MG63 (cell line): Measurements from ENCODE around the gene CMTM8. TPM values are rescaled to one million over a fixed set of nuclear protein-coding genes. Genes with fewer than 3 reads are reported as not detected.
"Not testable (repeated sequence)": the region's sequence is repeated elsewhere in the genome, so short reads cannot be mapped to it uniquely, and the experiment has no call there.

ENCODE experiments used
- DNase-seq: peaks from one replicate; pipeline ENCODE4 v3.0.0-alpha.2; 2020
- H3K27me3 ChIP-seq: fragments of 250-450 bp; sonication (Bioruptor Pico); 2 replicates; pipeline ENCODE4 v1.5.1; 2020; ENCODE audit warnings: mild to moderate bottlenecking, moderate library complexity
- H3K36me3 ChIP-seq: fragments of 250-450 bp; sonication (Bioruptor Pico); 2 replicates; pipeline ENCODE4 v1.5.1; 2020; ENCODE audit warnings: mild to moderate bottlenecking, moderate library complexity
- H3K4me3 ChIP-seq: fragments of 250-450 bp; sonication (Bioruptor Pico); 2 replicates; pipeline ENCODE4 v1.5.1; 2020; ENCODE audit warnings: mild to moderate bottlenecking, moderate library complexity
- H3K9me3 ChIP-seq: fragments of 250-450 bp; sonication (Bioruptor Pico); 2 replicates; pipeline ENCODE4 v1.5.1; 2020; ENCODE audit warnings: mild to moderate bottlenecking, moderate library complexity
- total RNA-seq: library from RNA; depleted of rRNA; stranded (reverse); fragments of >200 nt; shearing (Covaris generic); gene quantifications from 2 replicates; pipeline ENCODE4 v1.2.3, GENCODE V29; 2014; ENCODE audit warnings: low replicate concordance

Gene CMTM8
- total RNA-seq, 1 experiment from 2014 or later, result not detected

DNA sequence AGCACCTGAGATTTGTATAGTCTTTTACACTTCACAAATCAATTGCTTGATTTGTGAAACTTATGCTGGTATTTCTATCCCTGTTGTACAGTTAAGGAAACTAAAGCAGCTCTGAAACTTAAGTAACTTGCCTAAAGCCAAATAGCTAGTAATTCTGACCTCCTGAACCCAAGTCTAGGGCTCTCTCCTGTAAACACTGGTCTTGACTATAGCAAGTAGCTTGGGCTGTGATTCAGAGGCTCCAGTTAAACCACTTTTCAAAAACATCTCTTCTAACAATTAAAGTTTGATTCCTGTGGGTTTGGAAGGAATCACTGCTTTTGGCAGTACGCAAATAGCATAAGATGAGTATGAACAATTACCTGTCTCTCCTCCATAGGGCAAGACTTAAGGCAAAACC is 18.5 kb upstream of the CMTM8 start:
- no peaks in the 10 kb centered on the region for H3K27me3 ChIP-seq
- no peaks in the 10 kb centered on the region for H3K9me3 ChIP-seq
- no peaks in the 10 kb centered on the region for H3K36me3 ChIP-seq
- no peak overlapping the region for H3K4me3 ChIP-seq
- DNase-seq, result no peak

DNA sequence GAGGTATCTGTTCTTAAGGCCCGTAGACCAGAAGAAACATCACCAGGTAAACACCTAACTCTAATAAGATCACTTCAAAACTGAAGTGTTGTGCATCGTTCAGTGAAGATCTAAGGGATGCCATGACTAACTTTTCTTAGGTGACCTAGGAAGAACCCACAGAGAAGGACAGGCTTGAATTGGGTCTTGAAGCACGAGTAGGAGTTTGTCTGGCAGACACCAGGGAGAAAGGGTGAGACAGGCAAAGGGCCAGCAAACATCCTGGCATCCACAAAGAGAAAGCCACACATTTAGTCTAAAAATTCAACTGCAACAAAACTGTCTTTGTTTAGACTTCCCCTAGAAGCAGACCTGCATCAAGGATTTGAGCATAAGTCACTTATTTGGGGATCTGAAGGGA is 15.5 kb upstream of the CMTM8 start:
- Histone ChIP-seq H3K36me3 (no peaks in the 10 kb centered on the region), H3K4me3 (no peak overlapping the region), H3K27me3 (no peaks in the 10 kb centered on the region), H3K9me3 (no peaks in the 10 kb centered on the region)
- no peak for DNase-seq

DNA sequence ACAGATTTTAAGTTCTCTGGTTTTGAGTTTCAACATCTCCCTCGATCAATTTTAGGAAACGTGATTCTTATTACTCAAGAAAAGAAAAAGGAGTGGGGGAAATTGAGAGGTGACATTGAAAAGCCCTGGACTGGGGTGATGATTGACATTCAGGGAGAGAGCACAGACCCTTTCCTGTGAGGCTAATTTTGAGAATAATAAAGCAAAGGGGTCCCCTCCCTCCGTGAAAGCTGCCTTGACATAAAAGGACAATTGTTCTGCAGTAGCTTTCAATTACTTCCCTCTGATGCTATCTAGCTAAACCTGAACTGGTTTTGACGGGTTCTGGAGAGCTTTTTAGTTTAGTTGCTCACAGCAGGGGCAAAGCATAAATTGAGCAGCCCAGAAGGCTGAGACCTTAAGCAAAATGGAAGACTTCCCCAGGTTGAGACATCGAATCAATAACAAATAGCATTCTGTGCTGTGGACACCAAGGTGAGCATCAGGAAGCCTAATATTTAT is 14.4 kb upstream of the CMTM8 start:
- Histone ChIP-seq H3K9me3 (no peaks in the 10 kb centered on the region), H3K36me3 (no peaks in the 10 kb centered on the region), H3K27me3 (no peaks in the 10 kb centered on the region), H3K4me3 (no peak overlapping the region)
- DNase-seq, result no peak

DNA sequence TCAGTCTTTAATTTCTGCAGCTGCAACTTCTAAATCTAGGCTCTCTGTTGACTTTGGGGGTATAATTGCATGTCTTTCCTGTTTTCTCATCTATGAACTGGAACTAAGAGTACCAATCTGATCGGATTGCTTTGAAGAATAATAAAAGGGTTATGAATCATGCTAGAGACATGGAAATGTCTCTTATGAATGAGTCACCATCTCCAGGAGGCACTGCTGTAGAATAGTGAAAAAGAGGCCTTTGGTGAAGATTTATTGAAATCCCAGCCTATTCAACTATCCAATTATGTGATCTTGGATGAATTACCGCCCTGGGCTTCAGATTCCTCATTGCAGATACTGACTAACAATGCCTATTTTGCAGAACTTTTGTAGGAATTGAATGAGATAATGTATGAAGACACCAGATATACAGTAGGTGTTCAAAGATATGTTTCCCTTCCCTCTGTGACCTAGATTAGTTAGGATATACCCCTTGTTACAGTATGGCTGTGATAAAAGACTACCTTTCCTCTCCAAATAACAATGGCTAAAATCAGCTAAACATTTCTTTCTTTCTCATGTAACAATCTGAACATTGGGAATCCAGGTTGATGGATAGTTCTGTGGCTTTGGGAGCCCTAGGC is 11.5 kb upstream of the CMTM8 start:
- H3K4me3 ChIP-seq, result no peak overlapping the region
- H3K9me3 ChIP-seq, result no peaks in the 10 kb centered on the region
- no peaks in the 10 kb centered on the region for H3K36me3 ChIP-seq
- H3K27me3 ChIP-seq, result no peaks in the 10 kb centered on the region
- DNase-seq, result no peak

DNA sequence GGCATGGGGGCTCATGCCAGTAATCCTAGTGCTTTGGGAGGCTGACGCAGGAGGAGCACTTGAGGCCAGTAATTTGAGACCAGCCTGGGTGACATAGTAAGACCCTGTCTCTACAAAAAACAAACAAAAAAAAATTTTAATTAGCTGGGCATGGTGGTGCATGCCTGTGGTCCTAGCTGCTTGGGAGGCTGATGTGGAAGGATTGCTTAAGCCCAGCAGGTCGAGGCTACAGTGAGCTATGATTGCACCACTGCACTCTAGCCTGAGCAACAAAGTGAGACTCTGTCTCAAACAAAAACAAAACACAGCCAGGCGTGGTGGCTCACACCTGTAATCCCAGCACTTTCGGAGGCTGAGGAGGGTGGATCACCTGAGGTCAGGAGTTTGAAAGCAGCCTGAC is 9.7 kb upstream of the CMTM8 start:
- not testable (repeated sequence) for DNase-seq, H3K36me3 ChIP-seq, H3K9me3 ChIP-seq, H3K27me3 ChIP-seq, H3K4me3 ChIP-seq

DNA sequence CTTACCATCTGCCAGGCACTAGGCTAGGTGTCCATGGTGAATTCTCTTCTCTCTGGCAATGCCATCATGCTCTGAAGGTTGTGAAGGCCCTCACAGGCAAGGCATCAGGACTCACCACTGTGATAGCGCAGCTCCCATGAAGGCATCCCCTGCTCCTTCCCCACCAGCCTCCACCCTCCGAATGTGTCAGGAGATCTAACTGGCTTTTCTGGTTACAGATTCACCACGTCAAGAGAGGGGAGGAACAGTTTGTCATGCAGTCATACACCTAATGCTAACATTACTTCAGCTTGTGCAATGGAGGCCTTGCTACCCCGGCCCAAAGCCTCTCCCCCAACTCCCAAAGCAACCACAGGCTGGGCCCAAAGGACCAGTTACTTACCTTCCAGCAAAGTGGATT is 8.9 kb upstream of the CMTM8 start:
- no peak overlapping the region for H3K4me3 ChIP-seq
- H3K9me3 ChIP-seq, result no peaks in the 10 kb centered on the region
- no peaks in the 10 kb centered on the region for H3K36me3 ChIP-seq
- DNase-seq, result no peak
- no peaks in the 10 kb centered on the region for H3K27me3 ChIP-seq

DNA sequence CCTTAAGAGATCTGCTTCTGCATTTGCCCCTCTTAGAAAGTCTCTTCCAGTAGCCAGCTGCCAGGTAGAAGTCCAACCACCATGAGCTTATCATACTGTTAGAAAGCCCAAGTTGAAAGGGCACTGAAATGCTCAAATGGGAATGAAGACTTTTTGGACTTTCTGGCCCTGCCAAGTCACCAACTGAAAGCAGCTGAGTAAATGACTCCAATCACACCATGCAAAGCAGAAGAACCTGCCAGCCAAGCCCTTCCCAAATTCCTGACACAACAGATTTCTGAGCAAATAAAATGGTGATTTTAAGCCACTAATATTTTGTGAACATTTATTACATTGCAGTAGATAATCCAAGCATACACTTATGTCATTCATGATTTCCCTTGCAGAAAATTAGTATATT is 2.1 kb upstream of the CMTM8 start:
- DNase-seq, result no peak
- H3K9me3 ChIP-seq, result no peaks in the 10 kb centered on the region
- H3K36me3 ChIP-seq, result no peaks in the 10 kb centered on the region
- H3K27me3 ChIP-seq, result no peaks in the 10 kb centered on the region
- no peak overlapping the region for H3K4me3 ChIP-seq

DNA sequence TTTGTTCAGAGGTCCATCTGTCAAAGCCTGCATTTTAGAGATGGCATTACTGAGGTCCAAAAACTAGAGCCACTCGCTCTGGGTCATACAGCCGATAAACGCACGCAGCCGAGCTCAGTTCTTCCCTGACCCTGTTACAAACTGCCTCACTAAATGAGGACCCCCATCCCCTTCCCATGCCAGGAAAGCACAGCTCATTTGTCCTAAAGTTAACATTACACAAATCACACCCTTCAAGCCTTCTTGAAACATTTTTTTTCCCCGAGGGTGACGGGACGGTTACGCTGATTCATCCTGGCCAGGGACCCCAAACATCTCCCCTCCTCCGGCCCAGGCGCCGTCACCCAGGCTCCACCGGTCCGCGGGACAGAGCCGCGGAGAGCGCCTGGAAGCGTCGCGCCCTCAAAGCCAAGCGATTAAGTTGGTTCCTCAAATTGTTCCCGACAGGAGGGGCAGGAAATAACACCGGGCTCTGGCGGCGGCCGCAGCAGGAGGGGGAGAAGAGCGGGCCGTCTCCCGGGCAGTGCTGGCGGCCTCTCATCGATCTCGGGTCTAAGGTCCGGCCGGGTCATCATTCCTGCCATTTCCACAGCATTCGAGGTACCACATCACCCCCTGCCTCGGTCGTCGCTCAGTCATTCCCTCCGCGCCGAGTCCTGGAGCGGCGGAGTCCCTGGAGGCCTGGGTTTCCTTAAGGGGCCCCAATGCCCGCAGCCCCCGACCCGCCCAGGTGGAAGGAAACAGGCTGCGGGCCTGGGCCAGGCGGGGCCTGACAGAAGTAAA is 619 bp upstream of the CMTM8 start:
- Histone ChIP-seq H3K9me3 (no peaks in the 10 kb centered on the region), H3K4me3 (peak overlapping the region; percentile 53)
- no peak for DNase-seq

DNA sequence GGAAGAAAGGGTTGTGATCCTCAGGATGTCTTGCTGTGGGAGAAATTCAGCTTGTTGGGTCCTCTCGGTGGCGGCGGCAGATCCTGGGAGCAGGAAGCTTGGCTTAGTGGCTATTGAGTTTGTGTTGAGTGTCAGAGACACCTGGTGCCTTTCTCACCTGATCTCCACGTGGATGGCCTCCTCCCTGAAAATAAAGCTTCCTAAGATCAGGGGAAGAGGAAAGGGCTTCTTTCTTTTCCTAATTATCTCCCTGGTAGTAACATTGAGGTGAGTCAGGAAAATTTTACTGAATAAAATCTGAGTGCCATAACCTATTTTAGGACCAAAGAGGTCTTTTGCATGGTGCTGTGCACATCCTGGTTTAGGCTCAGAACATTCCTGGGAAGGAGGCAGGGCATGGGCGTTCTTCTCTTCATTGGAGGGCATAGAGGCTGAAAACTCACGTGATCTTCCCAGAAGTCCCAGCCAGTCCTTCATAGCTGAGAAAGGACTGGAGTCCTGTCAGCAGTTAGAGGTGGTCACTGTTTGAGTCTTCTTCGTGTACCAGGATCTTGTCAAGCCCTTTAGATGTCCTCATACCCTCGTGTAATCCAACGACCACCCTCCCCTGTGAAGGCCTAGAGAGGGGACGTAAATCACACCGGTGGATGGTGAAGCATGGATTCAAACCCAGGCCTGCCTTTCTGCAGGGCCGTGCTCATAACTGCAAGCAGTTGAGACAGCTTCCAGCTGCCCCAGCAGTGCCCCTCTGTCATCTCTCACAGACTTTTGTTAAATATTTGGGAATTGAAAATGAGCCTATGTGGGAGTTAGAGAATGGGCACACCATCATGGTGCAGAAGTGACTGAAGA is 1.1 kb downstream of the CMTM8 start:
- H3K27me3 ChIP-seq, result no peaks in the 10 kb centered on the region
- no peaks in the 10 kb centered on the region for H3K36me3 ChIP-seq
- H3K9me3 ChIP-seq, result no peaks in the 10 kb centered on the region
- H3K4me3 ChIP-seq, result peak overlapping the region; percentile 53
- DNase-seq, result no peak

More for the DNA sequence above, 619 bp upstream of the CMTM8 start:
- no peaks in the 10 kb centered on the region for H3K27me3 ChIP-seq
- no peaks in the 10 kb centered on the region for H3K36me3 ChIP-seq

DNA sequence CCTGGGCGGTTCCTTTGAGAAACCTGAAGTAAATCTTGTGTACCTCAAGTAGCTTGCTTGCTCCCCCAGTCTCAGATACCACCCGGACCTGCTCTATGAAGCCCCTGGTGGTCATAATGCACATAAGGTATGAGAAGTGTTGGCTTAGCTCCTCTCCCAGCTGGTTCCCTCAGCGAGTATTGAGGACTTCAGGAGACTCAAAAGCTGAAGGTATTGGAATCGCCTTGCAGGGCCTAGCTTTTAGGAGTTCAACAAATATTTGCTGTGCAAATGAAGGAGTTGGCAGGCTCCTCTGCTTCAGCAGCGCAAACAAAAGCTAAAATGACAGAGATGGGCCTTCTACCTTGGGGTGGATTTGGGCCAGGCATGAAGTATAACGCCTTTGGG is 1.7 kb downstream of the CMTM8 start:
- Histone ChIP-seq H3K36me3 (no peaks in the 10 kb centered on the region), H3K27me3 (no peaks in the 10 kb centered on the region), H3K9me3 (no peaks in the 10 kb centered on the region), H3K4me3 (no peak overlapping the region)
- DNase-seq, result no peak

DNA sequence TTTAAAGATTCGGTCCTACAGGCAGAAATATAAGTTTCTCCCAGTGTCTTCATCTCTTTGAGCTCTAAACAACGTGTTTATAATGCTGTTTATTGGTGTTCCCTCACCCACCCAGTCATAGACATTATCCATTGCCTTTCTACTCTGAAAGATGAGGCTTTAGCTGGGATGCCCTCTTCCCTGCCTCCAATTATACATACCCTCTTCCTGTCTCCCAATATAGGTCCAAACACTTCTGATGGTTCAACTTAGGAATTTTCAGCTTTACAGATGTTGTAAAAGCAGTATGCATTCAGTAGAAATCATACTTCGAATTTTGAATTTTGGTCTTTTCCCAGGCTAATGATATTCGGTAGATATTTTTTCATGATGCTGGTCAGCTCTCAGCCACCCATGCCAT is 2.6 kb downstream of the CMTM8 start:
- Histone ChIP-seq H3K9me3 (no peaks in the 10 kb centered on the region), H3K4me3 (no peak overlapping the region), H3K27me3 (no peaks in the 10 kb centered on the region), H3K36me3 (no peaks in the 10 kb centered on the region)
- no peak for DNase-seq

DNA sequence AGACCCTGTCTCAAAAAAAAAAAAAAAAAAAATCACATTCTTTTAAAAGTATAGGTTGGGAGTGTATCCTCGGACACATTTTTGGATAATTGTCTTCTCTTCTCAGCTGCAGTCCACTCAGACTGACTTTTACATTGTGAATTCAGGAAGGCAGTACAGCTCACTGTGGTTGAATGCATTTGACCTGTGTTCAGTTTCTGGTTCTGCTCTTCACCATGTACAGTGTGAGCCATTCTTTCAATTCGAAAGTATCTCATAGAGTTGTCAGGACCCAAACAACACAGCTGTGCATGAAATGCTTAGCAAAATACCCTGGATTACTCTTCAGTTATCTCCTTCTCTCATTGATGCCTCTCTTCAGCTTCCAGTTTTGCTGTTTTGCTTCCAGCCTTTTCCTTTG is 5.0 kb downstream of the CMTM8 start:
- Histone ChIP-seq H3K27me3 (no peaks in the 10 kb centered on the region), H3K36me3 (no peaks in the 10 kb centered on the region), H3K9me3 (no peaks in the 10 kb centered on the region), H3K4me3 (no peak overlapping the region)
- DNase-seq, result no peak

DNA sequence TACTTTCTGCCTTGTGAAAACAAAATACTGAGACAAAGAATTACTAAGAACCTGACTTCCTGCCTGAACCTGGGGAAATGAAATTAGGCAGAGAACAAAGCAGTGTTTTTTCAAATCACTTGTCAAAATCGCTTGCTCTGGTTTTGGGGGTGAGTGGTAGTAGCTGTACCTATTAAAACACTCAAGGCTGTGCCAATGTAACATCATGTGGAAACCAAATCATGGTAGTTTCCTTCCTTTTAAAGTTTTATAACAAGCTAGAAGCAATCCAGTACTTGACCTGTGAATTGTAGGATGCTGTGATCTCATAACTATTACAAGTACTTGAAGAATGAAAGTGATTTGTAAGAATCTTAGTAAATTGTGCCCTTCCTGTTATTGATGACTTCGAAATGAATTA is 6.7 kb downstream of the CMTM8 start:
- no peak for DNase-seq
- Histone ChIP-seq H3K27me3 (no peaks in the 10 kb centered on the region), H3K4me3 (no peak overlapping the region), H3K36me3 (no peaks in the 10 kb centered on the region), H3K9me3 (no peaks in the 10 kb centered on the region)

DNA sequence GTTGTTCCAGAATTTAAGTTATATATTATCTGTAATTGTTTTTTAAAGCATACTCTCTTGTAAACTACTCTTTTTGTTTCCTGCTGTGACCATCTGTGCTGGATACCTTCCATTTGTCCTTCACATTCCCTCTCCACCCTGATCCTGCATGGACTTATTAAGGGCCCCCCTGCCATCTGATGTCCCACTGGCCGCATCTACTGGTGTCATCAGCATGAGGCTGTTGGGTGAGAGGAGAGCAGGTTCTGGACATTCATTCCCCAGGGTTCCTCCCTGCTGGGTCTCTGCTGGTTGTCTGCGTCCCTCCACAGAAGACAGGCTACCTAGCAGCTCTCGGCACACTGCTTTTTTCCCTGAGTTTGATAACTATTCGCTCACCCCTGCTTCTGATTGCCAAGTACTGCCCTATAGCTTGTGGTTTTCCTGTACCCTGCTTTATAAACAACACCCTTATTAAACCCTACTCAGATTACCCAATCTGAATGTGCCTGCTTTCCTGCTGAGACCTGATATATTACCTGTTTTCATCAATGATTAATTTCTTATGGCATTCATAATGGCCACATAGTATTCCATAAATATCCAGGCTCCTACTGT is 7.7 kb downstream of the CMTM8 start:
- no peak overlapping the region for H3K4me3 ChIP-seq
- no peaks in the 10 kb centered on the region for H3K27me3 ChIP-seq
- no peaks in the 10 kb centered on the region for H3K36me3 ChIP-seq
- DNase-seq, result no peak
- H3K9me3 ChIP-seq, result no peaks in the 10 kb centered on the region

DNA sequence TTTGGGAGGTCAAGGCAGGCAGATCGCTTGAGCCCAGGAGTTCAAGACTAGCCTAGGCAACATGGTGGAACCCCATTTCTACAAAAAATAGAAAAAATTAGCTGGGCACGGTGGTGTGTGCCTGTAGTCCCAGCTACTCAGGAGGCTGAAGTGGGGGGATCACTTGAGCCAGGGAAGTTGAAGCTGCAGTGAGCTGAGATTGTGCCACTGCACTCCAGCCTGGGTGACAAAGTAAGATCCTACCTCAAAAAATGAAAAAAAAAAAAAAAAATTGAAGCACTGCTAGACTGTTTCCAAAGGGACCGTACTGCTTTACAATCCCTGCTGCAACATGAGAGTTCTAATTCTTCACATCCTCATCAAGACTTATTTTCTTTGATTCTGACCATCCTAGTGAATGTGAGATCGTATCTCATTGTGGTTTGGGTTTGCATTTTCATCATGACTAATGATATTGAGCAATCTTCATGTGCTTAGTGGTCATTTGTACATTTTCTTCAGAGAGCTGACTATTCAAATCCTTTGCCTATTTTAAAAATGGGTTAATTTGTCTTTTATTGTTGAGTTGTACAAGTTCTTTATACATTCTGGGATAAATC is 10.8 kb downstream of the CMTM8 start:
- Histone ChIP-seq H3K4me3 (no peak overlapping the region), H3K9me3 (0 out of 2 replicates have a peak, but pooled peaks cover 4% of the 10 kb centered on the region), H3K27me3 (no peaks in the 10 kb centered on the region), H3K36me3 (no peaks in the 10 kb centered on the region)
- DNase-seq, result no peak

DNA sequence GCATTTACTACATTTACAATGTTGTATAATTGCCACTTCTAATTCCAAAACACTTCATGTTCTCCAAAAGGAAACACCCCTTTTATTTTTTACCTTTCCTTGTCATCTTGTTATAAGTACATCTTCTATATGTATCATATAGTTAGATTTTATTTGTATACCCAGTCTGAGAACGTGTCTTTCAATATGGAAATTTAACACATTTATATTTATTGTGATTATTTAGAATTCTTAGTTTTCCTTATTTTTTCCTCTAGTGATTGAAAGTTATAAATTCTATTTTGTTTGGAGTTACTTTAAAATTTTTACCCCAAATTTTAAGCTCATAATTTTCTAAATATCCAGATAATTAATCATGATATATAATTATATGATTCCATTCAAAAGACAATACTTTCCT is 15.8 kb downstream of the CMTM8 start:
- H3K9me3 ChIP-seq, result 0 out of 2 replicates have a peak, but pooled peaks cover 4% of the 10 kb centered on the region
- H3K36me3 ChIP-seq, result no peaks in the 10 kb centered on the region
- H3K4me3 ChIP-seq, result no peak overlapping the region
- DNase-seq, result no peak
- no peaks in the 10 kb centered on the region for H3K27me3 ChIP-seq

DNA sequence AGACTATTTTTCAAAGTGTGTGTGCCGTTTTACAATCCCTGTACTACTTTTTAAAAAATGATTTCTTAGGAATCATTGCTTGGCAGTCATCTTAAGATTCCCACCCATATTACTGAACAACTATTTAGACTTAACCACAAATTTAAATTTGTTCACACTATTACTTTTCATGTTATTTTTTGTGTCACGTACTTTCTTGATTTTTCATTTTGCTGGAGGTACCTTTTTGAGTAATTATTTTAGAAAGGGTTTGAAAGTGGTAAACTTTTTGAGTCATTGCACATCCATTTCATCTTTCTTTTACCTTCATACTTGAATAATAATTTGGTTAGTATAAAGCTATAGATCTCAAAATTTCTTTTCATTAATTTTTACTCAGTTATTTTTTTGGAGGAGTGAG is 16.9 kb downstream of the CMTM8 start:
- no peaks in the 10 kb centered on the region for H3K36me3 ChIP-seq
- DNase-seq, result no peak
- H3K4me3 ChIP-seq, result no peak overlapping the region
- H3K27me3 ChIP-seq, result no peaks in the 10 kb centered on the region
- H3K9me3 ChIP-seq, result 0 out of 2 replicates have a peak, but pooled peaks cover 4% of the 10 kb centered on the region
